Measurements from ENCODE around the gene TMTC1.

DNA sequence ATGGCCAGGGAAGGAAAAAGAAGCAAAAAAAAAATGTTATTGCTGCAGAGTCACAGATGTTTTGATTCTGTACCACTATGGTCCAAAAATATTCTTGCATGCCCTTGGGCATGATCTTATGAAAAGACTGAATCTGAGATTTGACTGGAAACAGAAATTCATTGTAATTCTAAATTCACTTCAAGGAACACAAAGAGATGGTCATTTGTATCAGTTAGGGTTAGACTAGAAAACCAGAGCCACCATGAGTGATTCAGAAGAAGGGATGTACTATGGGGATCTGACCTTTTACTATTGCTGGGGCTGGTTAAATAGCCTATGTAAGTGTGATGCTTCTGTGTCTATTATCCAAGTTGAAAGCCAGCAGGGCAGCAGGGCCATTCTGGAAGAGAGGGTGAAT is 5.2 kb downstream of the TMTC1 start:
- TF ChIP-seq, protein P1, sequence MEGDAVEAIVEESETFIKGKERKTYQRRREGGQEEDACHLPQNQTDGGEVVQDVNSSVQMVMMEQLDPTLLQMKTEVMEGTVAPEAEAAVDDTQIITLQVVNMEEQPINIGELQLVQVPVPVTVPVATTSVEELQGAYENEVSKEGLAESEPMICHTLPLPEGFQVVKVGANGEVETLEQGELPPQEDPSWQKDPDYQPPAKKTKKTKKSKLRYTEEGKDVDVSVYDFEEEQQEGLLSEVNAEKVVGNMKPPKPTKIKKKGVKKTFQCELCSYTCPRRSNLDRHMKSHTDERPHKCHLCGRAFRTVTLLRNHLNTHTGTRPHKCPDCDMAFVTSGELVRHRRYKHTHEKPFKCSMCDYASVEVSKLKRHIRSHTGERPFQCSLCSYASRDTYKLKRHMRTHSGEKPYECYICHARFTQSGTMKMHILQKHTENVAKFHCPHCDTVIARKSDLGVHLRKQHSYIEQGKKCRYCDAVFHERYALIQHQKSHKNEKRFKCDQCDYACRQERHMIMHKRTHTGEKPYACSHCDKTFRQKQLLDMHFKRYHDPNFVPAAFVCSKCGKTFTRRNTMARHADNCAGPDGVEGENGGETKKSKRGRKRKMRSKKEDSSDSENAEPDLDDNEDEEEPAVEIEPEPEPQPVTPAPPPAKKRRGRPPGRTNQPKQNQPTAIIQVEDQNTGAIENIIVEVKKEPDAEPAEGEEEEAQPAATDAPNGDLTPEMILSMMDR (IDR thresholded peaks at IDR 0.05; ENCODE audit: low read depth, low read length): no peak
- no peak for TF ChIP-seq EZH2phosphoT487 (IDR thresholded peaks at IDR 0.05; ENCODE audit: low read depth)

All from OCI-LY3 (cell line).